Endothelial cell of umbilical vein (primary cell): ENCODE results near the gene SYTL3. TPM values are rescaled to one million over a fixed set of nuclear protein-coding genes. Genes with fewer than 3 reads are reported as not detected.

Source experiments
- BruUV-seq: library from RNA; stranded (reverse); fragments of 400-500 nt; replicated peaks from 2 replicates; lab custom pipeline; 2021; lab: Mats Ljungman, UMichigan
- CTCF ChIA-PET: fragments of 300-600, 350-600 bp; sonication (Branson Sonifier 250); formaldehyde crosslinking; loops from one replicate; lab custom pipeline; 2021; ENCODE audit warnings: antibody characterized with exemption, inconsistent platforms; lab: Charles Lee
- POLR2A ChIA-PET: fragments of 300-600, 350-600 bp; sonication (Branson Sonifier 250); formaldehyde crosslinking; loops from one replicate; lab custom pipeline; 2021; ENCODE audit warnings: antibody characterized with exemption, inconsistent platforms; lab: Charles Lee
- DNase-seq: peaks from one replicate; pipeline ENCODE4 v3.0.0-alpha.2; 2011; ENCODE audit warnings: low read depth, low spot score
- FAIRE-seq: peaks from 2 replicates; lab custom pipeline; 2011; peaks lifted over from hg19 to GRCh38; lab: Jason Lieb, UNC
- H2AFZ ChIP-seq: 2 replicates; pipeline ENCODE4 v1.6.0; 2012; ENCODE audit warnings: low read depth, low read length, control low read depth, inconsistent platforms
- H3K27ac ChIP-seq: 2 replicates; pipeline ENCODE4 v1.5.1; 2011; ENCODE audit warnings: low read depth, mild to moderate bottlenecking, control low read depth, low read length, moderate library complexity; ENCODE audit not compliant: insufficient read depth
- H3K27me3 ChIP-seq, 2 experiments: 2 replicates each; pipeline versions ENCODE4 v1.6.0 to v1.6.1; 2011; ENCODE audit warnings: low read length in 2 of 2, mixed read lengths in 1 of 2; ENCODE audit not compliant: control insufficient read depth in 2 of 2, insufficient read depth in 2 of 2
- H3K36me3 ChIP-seq, 2 experiments: 2 replicates in 1 of 2; 3 replicates in 1 of 2; pipeline ENCODE4 v1.5.1; 2011; ENCODE audit warnings: low read length in 2 of 2, mild to moderate bottlenecking in 1 of 2, moderate library complexity in 1 of 2; ENCODE audit not compliant: control insufficient read depth in 2 of 2, insufficient read depth in 2 of 2; ENCODE audit errors: extremely low read depth in 1 of 2
- H3K4me1 ChIP-seq: 3 replicates; pipeline ENCODE4 v1.5.1; 2011; ENCODE audit warnings: mild to moderate bottlenecking, low read length; ENCODE audit not compliant: control insufficient read depth, insufficient read depth; ENCODE audit errors: extremely low read depth
- H3K4me2 ChIP-seq: 2 replicates; pipeline ENCODE4 v1.6.1; 2011; ENCODE audit warnings: low read length, control low read depth, mixed read lengths; ENCODE audit not compliant: insufficient read depth
- H3K4me3 ChIP-seq, 3 experiments: fragments of 200-600 bp in 1 of 3; sonication (generic), shearing (Covaris generic) in 1 of 3; replicated peaks in 1 of 3; 2 replicates each; pipeline ENCODE4 v1.5.1; 2011 to 2016; ENCODE audit warnings: control low read depth in 3 of 3, low read length in 3 of 3, mild to moderate bottlenecking in 2 of 3, inconsistent platforms in 1 of 3, low read depth in 1 of 3, moderate library complexity in 1 of 3; ENCODE audit not compliant: insufficient read depth in 1 of 3
- H3K79me2 ChIP-seq: 2 replicates; pipeline ENCODE4 v1.6.0; 2012; ENCODE audit warnings: low read length, inconsistent platforms; ENCODE audit not compliant: control insufficient read depth, insufficient read depth
- H3K9ac ChIP-seq: replicated peaks from 2 replicates; pipeline ENCODE3; 2011; ENCODE audit warnings: low read length, control low read depth; ENCODE audit not compliant: insufficient read depth; ENCODE audit errors: extremely low read depth
- H3K9me1 ChIP-seq: replicated peaks from 3 replicates; pipeline ENCODE4 v1.6.0; 2011; ENCODE audit warnings: mild to moderate bottlenecking, low read length; ENCODE audit not compliant: control insufficient read depth, insufficient read depth; ENCODE audit errors: extremely low read depth
- H3K9me3 ChIP-seq: replicated peaks from 2 replicates; pipeline ENCODE4 v1.5.1; 2012; ENCODE audit warnings: low read length, inconsistent platforms; ENCODE audit not compliant: control insufficient read depth, insufficient read depth
- H4K20me1 ChIP-seq: replicated peaks from 2 replicates; pipeline ENCODE3; 2011; ENCODE audit warnings: mild to moderate bottlenecking, low read length; ENCODE audit not compliant: control insufficient read depth, insufficient read depth; ENCODE audit errors: extremely low read depth
- EZH2 ChIP-seq: IDR thresholded peaks from 2 replicates; pipeline ENCODE4 v1.6.1; 2012; ENCODE audit warnings: borderline replicate concordance, low read depth, mild to moderate bottlenecking, moderate library complexity, low read length, inconsistent platforms; ENCODE audit not compliant: severe bottlenecking
- FOS ChIP-seq: IDR thresholded peaks from 2 replicates; pipeline ENCODE4 v1.6.1; 2011; ENCODE audit warnings: mild to moderate bottlenecking, low read length, moderate library complexity, borderline replicate concordance; ENCODE audit not compliant: insufficient read depth
- GATA2 ChIP-seq: IDR thresholded peaks from 2 replicates; pipeline ENCODE4 v1.7.0; 2011; ENCODE audit warnings: low read depth, mild to moderate bottlenecking, moderate library complexity, mixed read lengths, low read length; ENCODE audit not compliant: insufficient read length, insufficient read depth
- JUN ChIP-seq: IDR thresholded peaks from 2 replicates; pipeline ENCODE4 v1.6.1; 2011; ENCODE audit warnings: borderline replicate concordance, low read depth; ENCODE audit not compliant: insufficient read length, insufficient read depth
- POLR2A ChIP-seq: IDR thresholded peaks from 2 replicates; pipeline ENCODE4 v1.6.1; 2012; ENCODE audit warnings: low read depth, mild to moderate bottlenecking, control low read depth, low read length
- POLR2AphosphoS5 ChIP-seq: IDR thresholded peaks from 2 replicates; pipeline ENCODE4 v1.6.1; 2012; ENCODE audit warnings: low read depth, mild to moderate bottlenecking, control low read depth, low read length, moderate library complexity; ENCODE audit not compliant: insufficient read depth
- dilution Hi-C: fragments of 300-500 bp; cut with MboI; formaldehyde crosslinking; loops from one replicate; pipeline ENCODE4 v1.15.0; 2019; ENCODE audit warnings: low sequenced_read_pairs; ENCODE audit not compliant: extremely low pct_ligation_motif_present
- intact Hi-C: fragments of 100-400 bp; cut with micrococcal nuclease; formaldehyde crosslinking; loops from one replicate; pipeline ENCODE4 v1.10.0; 2022
- polyA plus RNA-seq, 4 experiments: library from polyadenylated mRNA; depleted of rRNA in 3 of 4; stranded (reverse) in 3 of 4; unstranded in 1 of 4; fragments of >200 nt; gene quantifications; 2 replicates each; pipeline versions ENCODE4 v1.2.1 to v1.2.3, GENCODE V29; 2011 to 2012; ENCODE audit warnings: missing spikeins in 1 of 4
- total RNA-seq: library from RNA; stranded (reverse); gene quantifications from 2 replicates; pipeline ENCODE4 v1.2.3, GENCODE V29; 2021
- TF ChIP-seq, protein P1 (sequence below): IDR thresholded peaks from 2 replicates; pipeline ENCODE4 v1.6.1; 2011; ENCODE audit not compliant: insufficient read depth, insufficient read length
- TF ChIP-seq, protein P2 (sequence below), 2 donors: IDR thresholded peaks; 1 replicate in 1 of 2; 2 replicates in 1 of 2; pipeline ENCODE4 v1.5.1; 2011; ENCODE audit warnings: low read length in 2 of 2, mild to moderate bottlenecking in 2 of 2, moderate library complexity in 2 of 2, control low read depth in 1 of 2, inconsistent platforms in 1 of 2, low read depth in 1 of 2; ENCODE audit not compliant: insufficient read depth in 1 of 2; ENCODE audit errors: extremely low read depth in 1 of 2

Gene SYTL3
- total and polyA plus RNA-seq, 2 donors (not counting 3 experiments of a cell fraction or from before 2014, with no cell fraction given): 0.59 to 0.77 TPM

DNA sequence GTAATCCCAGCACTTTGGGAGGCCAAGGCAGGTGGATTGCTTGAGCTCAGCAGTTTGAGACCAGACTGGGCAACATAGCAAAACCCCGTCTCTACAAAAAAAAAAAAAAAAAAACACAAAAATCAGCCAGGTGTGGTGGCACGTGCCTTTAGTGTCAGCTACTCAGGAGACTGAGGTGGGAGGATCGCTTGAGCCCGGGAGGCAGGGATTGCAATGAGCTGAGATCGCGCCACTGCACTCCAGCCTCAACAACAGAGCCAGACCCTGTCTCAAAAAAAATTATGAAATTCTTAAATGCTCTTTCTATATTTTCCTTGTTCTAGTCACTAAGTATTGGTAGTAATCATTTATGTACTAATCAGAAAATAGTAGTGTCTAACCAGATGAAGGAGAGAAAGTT is 30.6 kb downstream of the SYTL3 start:
- no peaks in the 10 kb centered on the region for H3K9me3 ChIP-seq
- FAIRE-seq: no peak
- no peak overlapping the region for H3K4me3 ChIP-seq
- dilution Hi-C loops (no loop called here), intact Hi-C loops (no loop called here)
- H3K4me1 ChIP-seq: no peaks in the 10 kb centered on the region
- TF ChIP-seq, protein P1, sequence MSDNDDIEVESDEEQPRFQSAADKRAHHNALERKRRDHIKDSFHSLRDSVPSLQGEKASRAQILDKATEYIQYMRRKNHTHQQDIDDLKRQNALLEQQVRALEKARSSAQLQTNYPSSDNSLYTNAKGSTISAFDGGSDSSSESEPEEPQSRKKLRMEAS: no peak
- TF ChIP-seq POLR2AphosphoS5: no peak
- TF ChIP-seq, protein P2, sequence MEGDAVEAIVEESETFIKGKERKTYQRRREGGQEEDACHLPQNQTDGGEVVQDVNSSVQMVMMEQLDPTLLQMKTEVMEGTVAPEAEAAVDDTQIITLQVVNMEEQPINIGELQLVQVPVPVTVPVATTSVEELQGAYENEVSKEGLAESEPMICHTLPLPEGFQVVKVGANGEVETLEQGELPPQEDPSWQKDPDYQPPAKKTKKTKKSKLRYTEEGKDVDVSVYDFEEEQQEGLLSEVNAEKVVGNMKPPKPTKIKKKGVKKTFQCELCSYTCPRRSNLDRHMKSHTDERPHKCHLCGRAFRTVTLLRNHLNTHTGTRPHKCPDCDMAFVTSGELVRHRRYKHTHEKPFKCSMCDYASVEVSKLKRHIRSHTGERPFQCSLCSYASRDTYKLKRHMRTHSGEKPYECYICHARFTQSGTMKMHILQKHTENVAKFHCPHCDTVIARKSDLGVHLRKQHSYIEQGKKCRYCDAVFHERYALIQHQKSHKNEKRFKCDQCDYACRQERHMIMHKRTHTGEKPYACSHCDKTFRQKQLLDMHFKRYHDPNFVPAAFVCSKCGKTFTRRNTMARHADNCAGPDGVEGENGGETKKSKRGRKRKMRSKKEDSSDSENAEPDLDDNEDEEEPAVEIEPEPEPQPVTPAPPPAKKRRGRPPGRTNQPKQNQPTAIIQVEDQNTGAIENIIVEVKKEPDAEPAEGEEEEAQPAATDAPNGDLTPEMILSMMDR (IDR thresholded peaks at IDR 0.05; ENCODE audit: extremely low read depth in 1 of 2, insufficient read depth in 1 of 2, low read depth in 1 of 2, low read length in 2 of 2): no peak
- no peak for TF ChIP-seq FOS
- TF ChIP-seq POLR2A: no peak
- TF ChIP-seq GATA2: no peak
- TF ChIP-seq EZH2: no peak
- TF ChIP-seq JUN: no peak
- no TSS peak for BruUV-seq
- POLR2A ChIA-PET: no interaction called here
- no peaks in the 10 kb centered on the region for H3K9me1 ChIP-seq
- no peaks in the 10 kb centered on the region for H3K79me2 ChIP-seq
- no peak overlapping the region for H3K9ac ChIP-seq
- no peak overlapping the region for H3K27ac ChIP-seq
- H3K4me2 ChIP-seq: no peak overlapping the region
- no peaks in the 10 kb centered on the region for H3K36me3 ChIP-seq
- H2AFZ ChIP-seq: no peak overlapping the region
- no peaks in the 10 kb centered on the region for H3K27me3 ChIP-seq
- CTCF ChIA-PET: interaction anchor here (0.8 to 2.4 kb wide), 2 partner anchors 11 to 466 kb away, joined by 5 to 12 read pairs; no protein-coding TSS in a partner anchor
- H4K20me1 ChIP-seq: no peaks in the 10 kb centered on the region
- no peak for DNase-seq
